Measurements from ENCODE around the gene RAD51B. TPM values are rescaled to one million over a fixed set of nuclear protein-coding genes. Genes with fewer than 3 reads are reported as not detected.

The RAD51B gene
- total RNA-seq, 1 experiment from 2014 or later = 23.3 TPM

DNA sequence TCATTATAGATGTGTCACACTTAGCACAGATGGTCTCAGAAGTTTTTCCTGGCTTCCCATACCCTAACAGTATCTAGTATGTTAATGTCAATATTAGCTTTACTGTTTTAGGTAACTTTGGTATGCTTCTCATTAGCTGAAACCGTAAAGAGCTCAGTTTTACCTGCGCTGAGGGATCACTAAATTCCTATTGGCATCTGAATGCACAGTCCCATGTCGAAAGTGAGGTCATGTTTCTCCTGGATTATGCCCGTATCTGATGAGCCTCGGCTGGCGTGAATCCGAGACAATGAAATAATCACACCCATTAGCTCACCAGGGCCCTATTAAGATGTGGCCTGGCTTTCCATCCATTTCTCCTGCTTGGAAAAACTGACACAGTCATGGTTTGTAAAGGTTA is 555.1 kb downstream of the RAD51B start:
- BruUV-seq (replicated peaks) = no TSS peak
- intact Hi-C loops (cut with micrococcal nuclease; ENCODE audit: unreplicated experiment) = loop anchor here (10.0 kb wide), 1 partner anchor 420 kb away; the partner anchor contains the start of gene ZFP36L1
- DNase-seq (ENCODE audit: low spot score) = no peak
- no peaks in the 10 kb centered on the region for H3K27me3 ChIP-seq (replicated peaks; ENCODE audit: insufficient read depth, low read depth, low read length, poor library complexity)
- no peak overlapping the region for H3K4me3 ChIP-seq (ENCODE audit: low read depth, low read length, poor library complexity, severe bottlenecking)
- TF ChIP-seq EZH2 (IDR thresholded peaks at IDR 0.05; ENCODE audit: borderline replicate concordance, low read depth, low read length, poor library complexity, severe bottlenecking) = no peak
- TF ChIP-seq, protein P1, sequence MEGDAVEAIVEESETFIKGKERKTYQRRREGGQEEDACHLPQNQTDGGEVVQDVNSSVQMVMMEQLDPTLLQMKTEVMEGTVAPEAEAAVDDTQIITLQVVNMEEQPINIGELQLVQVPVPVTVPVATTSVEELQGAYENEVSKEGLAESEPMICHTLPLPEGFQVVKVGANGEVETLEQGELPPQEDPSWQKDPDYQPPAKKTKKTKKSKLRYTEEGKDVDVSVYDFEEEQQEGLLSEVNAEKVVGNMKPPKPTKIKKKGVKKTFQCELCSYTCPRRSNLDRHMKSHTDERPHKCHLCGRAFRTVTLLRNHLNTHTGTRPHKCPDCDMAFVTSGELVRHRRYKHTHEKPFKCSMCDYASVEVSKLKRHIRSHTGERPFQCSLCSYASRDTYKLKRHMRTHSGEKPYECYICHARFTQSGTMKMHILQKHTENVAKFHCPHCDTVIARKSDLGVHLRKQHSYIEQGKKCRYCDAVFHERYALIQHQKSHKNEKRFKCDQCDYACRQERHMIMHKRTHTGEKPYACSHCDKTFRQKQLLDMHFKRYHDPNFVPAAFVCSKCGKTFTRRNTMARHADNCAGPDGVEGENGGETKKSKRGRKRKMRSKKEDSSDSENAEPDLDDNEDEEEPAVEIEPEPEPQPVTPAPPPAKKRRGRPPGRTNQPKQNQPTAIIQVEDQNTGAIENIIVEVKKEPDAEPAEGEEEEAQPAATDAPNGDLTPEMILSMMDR (conservative IDR thresholded peaks at IDR 0.05; ENCODE audit: low read depth, low read length) = no peak
- POLR2A ChIA-PET (ENCODE audit: low non-redundant PET) = no interaction called here
- CTCF ChIA-PET = no interaction called here
- no peaks in the 10 kb centered on the region for H3K36me3 ChIP-seq (ENCODE audit: insufficient read depth, low read length, poor library complexity, severe bottlenecking)
- peaks cover 19% of the 10 kb centered on the region for H3K4me1 ChIP-seq (ENCODE audit: insufficient read depth, low read length, poor library complexity, severe bottlenecking)
- H3K9me3 ChIP-seq (ENCODE audit: low read depth, low read length, poor library complexity, severe bottlenecking) = no peaks in the 10 kb centered on the region
- H3K27ac ChIP-seq (ENCODE audit: low read depth, low read length, poor library complexity, severe bottlenecking) = no peak overlapping the region

DNA sequence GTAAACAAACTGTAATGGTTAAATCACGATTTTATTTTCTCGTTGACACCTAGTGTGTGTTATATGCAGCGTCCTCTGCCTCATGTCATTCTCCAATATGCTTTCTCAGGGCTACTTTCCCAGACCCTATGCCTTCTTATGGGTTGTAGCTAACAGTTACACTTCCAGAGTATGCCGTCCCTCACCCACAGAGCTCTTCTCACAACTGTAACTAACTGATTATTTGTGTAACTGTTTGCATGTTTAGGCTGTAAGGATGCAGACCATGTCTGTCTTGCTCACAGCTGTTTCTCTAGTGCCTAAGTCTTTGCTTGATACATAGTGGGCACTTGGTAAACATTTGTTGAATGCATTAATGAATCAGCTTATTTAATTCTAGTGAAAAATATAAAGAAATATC is 555.8 kb downstream of the RAD51B start:
- no peaks in the 10 kb centered on the region for H3K27me3 ChIP-seq (replicated peaks; ENCODE audit: insufficient read depth, low read depth, low read length, poor library complexity)
- TF ChIP-seq, protein P1 (conservative IDR thresholded peaks at IDR 0.05; ENCODE audit: low read depth, low read length) = no peak
- no peak for TF ChIP-seq EZH2 (IDR thresholded peaks at IDR 0.05; ENCODE audit: borderline replicate concordance, low read depth, low read length, poor library complexity, severe bottlenecking)
- ChIA-PET POLR2A (ENCODE audit: low non-redundant PET) (no interaction called here), CTCF (no interaction called here)
- DNase-seq (ENCODE audit: low spot score) = no peak
- peaks cover 12% of the 10 kb centered on the region for H3K4me1 ChIP-seq (ENCODE audit: insufficient read depth, low read length, poor library complexity, severe bottlenecking)
- no peak overlapping the region for H3K27ac ChIP-seq (ENCODE audit: low read depth, low read length, poor library complexity, severe bottlenecking)
- no peaks in the 10 kb centered on the region for H3K36me3 ChIP-seq (ENCODE audit: insufficient read depth, low read length, poor library complexity, severe bottlenecking)
- no TSS peak for BruUV-seq (replicated peaks)
- H3K4me3 ChIP-seq (ENCODE audit: low read depth, low read length, poor library complexity, severe bottlenecking) = no peak overlapping the region
- intact Hi-C loops (cut with micrococcal nuclease; ENCODE audit: unreplicated experiment) = loop anchor here (10.0 kb wide), 1 partner anchor 419 kb away; the partner anchor contains the start of gene ZFP36L1
- H3K9me3 ChIP-seq (ENCODE audit: low read depth, low read length, poor library complexity, severe bottlenecking) = no peaks in the 10 kb centered on the region

DNA sequence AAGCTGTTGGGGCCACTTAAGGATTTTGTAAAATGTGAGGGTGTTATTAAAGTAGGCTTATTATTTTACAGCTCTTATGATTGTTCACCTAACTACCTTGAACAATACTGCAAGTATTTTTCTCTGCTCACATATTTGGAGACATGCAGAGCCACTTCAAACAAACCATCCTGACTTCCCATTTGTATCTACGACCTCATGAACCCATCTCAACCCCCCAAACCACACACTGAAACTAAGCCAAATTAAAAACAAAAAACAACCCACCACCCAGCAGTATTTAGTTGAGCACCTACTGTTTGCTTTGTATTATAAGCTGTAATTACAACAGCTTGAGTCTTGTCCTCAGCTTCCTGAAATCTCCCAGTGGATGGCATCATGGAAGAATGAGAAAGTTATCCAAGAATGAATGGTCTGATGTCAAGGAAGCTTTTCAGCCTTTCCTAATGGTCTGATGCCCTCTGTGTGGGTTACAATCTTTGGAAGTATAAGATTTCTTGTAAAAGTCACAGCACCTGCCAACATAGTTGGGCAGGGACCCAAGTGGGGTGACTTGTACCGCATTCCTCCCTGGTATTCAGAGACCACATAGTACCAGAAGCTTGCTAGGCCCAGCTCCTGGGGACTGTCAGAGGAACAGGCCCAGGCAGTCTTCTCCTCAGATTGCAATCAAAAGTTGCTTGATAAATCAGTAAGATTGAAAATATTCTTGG is 556.6 kb downstream of the RAD51B start:
- intact Hi-C loops (cut with micrococcal nuclease; ENCODE audit: unreplicated experiment) = loop anchor here (10.0 kb wide), 1 partner anchor 419 kb away; the partner anchor contains the start of gene ZFP36L1
- peaks cover 12% of the 10 kb centered on the region for H3K4me1 ChIP-seq (ENCODE audit: insufficient read depth, low read length, poor library complexity, severe bottlenecking)

More for the DNA sequence above, 556.6 kb downstream of the RAD51B start:
- Histone ChIP-seq H3K27ac (ENCODE audit: low read depth, low read length, poor library complexity, severe bottlenecking) (no peak overlapping the region), H3K9me3 (ENCODE audit: low read depth, low read length, poor library complexity, severe bottlenecking) (no peaks in the 10 kb centered on the region), H3K4me3 (ENCODE audit: low read depth, low read length, poor library complexity, severe bottlenecking) (no peak overlapping the region), H3K27me3 (replicated peaks; ENCODE audit: insufficient read depth, low read depth, low read length, poor library complexity) (no peaks in the 10 kb centered on the region), H3K36me3 (ENCODE audit: insufficient read depth, low read length, poor library complexity, severe bottlenecking) (no peaks in the 10 kb centered on the region)
- TF ChIP-seq EZH2 (IDR thresholded peaks at IDR 0.05; ENCODE audit: borderline replicate concordance, low read depth, low read length, poor library complexity, severe bottlenecking) = no peak
- TF ChIP-seq, protein P1 (conservative IDR thresholded peaks at IDR 0.05; ENCODE audit: low read depth, low read length) = no peak
- POLR2A ChIA-PET (ENCODE audit: low non-redundant PET) = interaction anchor here (0.6 kb wide), 1 partner anchor 459 kb away, joined by 7 read pairs; no protein-coding TSS in a partner anchor
- CTCF ChIA-PET = no interaction called here
- DNase-seq (ENCODE audit: low spot score) = no peak
- no TSS peak for BruUV-seq (replicated peaks)

All from A673 (cell line).